GM21619 (cell line): Measurements from ENCODE around the gene HNRNPUL1.
"Not testable (repeated sequence)": the region's sequence is repeated elsewhere in the genome, so short reads cannot be mapped to it uniquely, and the experiment has no call there.

ENCODE experiments used
- ATAC-seq: cut with Tn5 transposase; IDR thresholded peaks from one replicate; pipeline ENCODE4 v1.9.1; 2021; ENCODE audit not compliant: unreplicated experiment

The HNRNPUL1 gene

DNA sequence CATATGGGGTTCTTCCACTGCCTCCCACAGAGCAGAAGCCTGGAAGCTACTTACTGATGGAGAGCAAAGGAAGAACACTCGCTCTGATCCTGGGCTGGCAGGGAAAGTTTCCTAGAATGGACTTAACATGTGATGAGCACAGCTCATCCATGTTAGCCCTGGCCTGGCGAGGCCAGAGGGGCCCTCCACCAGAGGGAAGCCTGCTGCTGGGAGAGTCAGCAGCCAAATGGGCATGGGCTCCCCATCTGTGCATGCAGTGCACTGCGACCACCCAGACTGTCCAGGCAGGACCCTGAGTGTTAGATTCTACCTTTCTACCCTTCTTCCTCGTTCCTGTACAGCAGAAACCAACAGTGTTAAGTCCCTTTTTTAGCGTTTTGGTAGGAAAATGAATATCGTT, 8.9 kb downstream of the HNRNPUL1 start:
- no peak for ATAC-seq

DNA sequence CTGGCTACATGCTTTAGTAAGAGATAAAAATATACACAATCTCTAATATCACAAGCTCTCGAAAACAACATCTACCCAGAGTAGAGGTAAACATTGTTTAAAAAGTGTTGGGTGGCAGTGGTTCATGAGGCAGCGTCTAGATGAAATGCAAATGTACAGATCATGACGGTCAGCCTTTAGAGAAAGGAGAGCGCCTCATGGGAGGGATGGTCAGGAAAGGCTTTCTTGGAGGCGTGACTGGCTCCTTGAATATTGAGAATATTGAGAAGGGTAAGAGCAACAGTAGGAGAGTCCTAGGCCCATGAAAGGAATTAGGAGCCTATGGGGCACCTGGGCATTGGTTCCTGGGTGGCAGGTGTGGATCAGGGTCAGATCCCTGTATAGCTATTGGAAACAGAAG, 10.6 kb downstream of the HNRNPUL1 start:
- ATAC-seq: no peak

GRCh38 chr19:41276231-41276630, 12.1 kb downstream of the HNRNPUL1 start:
- no peak for ATAC-seq

GRCh38 chr19:41278478-41278877, 14.3 kb downstream of the HNRNPUL1 start:
- no peak for ATAC-seq

DNA sequence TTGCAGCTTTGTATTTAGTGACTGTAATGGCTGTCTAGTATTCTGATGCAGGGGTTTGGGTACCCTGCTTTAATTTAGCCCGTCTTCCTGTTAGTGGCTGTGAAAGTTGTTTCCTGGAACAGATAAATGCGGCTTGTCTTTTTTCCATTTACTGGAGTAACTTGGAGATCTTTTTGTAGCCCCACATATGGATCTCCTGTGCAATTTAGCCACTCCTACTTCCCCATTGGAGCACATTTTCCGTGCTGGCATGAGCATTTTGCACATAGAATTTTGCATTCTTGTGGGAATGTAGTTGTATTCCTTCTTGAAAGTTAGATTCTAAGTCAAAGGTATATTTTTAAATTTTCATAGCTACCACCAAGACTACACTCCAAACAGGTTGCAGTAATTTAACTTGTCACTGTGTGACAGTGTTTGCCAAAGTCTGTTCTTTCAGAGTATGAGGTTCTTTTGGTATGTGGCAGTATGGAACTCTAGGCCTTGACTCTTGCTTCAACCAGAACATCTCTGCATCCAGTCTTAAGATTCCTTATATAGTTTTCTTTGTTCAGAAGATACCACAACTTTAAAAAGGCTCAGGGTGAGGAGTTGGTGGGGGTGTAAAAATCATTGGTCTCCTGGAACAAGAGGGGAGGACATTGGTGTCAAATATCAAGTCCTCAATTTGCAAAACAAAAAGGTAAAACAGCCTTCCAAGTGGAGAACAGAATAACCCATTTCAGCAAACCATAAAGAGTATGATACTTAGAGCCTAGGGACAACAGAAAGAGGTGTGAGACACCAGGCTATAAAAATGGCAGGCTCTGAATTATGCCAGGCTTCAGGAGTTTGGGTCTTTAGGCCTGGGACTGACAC, 24.7 kb downstream of the HNRNPUL1 start:
- no peak for ATAC-seq

GRCh38 chr19:41289814-41290213, 25.6 kb downstream of the HNRNPUL1 start:
- not testable (repeated sequence) for ATAC-seq

DNA sequence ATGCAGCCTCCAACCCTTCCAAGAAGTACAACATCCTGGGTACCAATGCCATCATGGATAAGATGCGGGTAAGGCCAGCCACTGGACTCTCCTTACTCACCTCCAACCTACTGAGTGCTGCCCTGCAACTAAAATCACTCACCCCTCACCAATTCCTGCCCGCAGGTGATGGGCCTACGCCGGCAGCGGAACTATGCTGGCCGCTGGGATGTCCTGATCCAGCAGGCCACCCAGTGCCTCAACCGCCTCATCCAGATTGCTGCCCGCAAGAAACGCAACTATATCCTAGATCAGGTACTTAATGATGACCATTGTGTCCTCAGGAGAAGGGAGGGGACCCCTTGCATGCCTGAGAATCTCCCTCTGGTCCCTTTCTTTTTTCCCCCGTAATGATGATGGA, 30.2 kb downstream of the HNRNPUL1 start:
- no peak for ATAC-seq

GRCh38 chr19:41295499-41295898, 31.3 kb downstream of the HNRNPUL1 start:
- no peak for ATAC-seq

DNA sequence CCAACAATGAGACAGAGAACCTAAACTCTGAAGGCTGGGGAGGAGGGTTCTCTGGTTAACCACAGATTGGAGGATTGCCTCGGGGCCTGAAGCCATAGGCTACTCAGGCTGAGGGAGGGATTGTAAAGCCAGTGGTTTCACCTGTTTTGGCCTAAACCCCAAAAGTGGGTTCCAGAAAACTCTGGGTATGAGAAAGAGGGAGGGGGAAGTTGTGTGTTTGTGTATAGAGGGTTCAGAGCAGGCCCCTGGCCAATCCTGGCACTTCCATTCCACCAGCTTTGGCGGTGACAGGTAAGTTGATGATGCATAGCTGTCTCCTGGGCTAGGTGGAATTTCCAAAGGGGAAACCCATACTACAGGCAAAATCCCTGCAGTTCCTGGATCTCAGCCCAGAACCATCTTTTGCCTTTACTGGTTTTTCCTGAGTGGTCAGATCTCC, 32.3 kb downstream of the HNRNPUL1 start:
- no peak for ATAC-seq

DNA sequence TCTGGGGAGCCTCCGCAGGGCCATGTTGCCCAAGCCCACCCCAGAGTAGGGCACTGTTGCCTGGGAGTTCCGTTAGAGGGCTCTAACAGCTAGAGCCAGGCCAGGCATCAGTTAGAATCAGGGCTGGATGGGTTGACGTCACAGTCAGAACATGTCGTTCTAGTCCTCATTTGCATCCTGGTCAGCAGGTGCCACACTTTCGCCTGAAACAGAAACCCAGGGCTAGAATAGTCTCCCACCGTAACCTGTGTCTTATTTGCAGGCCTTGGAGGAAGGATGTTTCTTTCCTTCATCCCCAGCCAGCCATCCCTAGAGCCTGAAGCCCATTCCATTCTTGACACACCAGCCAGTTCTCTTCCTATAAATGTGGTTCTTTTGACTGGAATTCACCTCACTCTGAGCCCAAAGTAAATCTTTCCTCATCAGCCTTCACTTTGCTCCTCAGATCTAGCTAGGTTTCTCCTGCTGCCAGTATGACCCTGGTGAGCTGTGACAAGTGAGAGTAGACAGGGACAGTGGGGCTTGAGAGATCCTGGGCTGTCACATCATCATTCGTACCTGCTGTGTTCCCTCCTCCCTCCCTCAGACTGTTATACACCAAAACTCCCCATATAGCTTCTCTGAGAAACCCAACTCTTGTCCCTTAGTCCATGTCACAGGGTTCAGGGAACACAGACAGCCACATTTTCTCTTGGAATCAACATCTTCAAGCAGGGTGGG, 33.6 kb downstream of the HNRNPUL1 start:
- ATAC-seq: peak; percentile 74

DNA sequence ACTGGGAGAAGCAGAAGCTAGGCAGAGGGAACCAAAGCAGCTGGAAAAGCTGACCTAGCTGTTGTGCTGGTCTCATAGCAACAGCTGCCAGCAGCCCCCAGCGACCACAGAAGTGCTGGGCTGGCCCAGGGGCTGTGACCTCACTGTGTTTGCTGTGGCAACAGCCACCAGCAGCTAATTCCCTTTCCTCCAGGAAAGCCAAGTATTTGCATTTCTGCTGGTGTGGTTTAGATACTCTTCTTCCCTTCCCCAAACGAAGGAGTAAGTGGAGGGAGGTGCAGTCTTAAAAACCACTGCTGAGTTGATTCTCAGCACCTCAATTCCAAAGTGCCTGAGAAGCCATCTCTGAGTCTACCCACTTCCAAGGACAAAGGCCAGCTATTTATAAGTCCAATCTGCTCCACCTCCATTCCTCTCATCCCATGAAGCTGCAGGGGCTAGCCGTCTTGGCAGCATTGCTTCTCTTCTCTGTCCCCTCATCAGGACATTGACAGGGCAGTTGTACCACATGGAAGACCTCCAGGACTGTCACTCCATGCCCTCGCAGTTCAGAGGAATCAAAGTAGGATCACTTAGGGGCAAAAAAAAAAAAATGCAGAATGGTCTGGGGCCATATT, 34.3 kb downstream of the HNRNPUL1 start:
- ATAC-seq: no peak

GRCh38 chr19:41299046-41299754, 35.0 kb downstream of the HNRNPUL1 start:
- ATAC-seq: no peak

GRCh38 chr19:41299755-41300089, 35.5 kb downstream of the HNRNPUL1 start:
- ATAC-seq: no peak

- no peak for ATAC-seq
These were observed 36.4 kb downstream of the HNRNPUL1 start for GRCh38 chr19:41300555-41300954.

DNA sequence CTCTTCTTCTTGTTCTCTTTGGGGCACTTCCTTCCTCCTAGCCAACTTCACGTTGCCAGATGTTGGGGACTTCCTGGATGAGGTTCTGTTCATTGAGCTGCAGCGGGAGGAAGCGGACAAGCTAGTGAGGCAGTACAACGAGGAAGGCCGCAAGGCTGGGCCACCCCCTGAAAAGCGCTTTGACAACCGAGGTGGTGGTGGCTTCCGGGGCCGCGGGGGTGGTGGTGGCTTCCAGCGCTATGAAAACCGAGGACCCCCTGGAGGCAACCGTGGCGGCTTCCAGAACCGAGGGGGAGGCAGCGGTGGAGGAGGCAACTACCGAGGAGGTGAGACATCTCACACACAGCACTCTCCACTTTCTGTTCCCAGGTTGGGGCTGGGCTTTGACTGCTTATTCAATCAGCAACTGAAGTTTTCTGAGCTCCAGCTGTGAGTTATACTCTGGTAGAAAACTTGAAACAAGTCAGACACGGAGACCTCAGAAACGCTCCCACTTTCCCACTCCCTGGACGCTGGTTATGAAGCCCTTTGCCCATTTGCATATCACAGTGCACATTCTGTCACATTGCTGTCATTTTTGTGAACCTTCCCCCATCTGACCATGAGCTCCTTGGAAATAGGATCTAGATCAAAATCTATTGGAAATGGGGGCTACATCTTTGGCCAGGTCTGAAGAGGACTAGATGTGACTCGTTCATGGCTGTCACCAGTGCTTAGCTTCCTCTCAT, 38.6 kb downstream of the HNRNPUL1 start:
- ATAC-seq: no peak

DNA sequence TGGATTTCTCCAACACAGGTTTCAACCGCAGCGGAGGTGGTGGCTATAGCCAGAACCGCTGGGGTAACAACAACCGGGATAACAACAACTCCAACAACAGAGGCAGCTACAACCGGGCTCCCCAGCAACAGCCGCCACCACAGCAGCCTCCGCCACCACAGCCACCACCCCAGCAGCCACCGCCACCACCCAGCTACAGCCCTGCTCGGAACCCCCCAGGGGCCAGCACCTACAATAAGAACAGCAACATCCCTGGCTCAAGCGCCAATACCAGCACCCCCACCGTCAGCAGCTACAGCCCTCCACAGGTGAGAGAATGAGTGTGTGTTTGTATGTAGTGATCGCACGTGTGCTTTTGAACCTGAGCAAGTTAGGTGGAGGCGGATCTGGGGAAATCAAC, 39.8 kb downstream of the HNRNPUL1 start:
- no peak for ATAC-seq

DNA sequence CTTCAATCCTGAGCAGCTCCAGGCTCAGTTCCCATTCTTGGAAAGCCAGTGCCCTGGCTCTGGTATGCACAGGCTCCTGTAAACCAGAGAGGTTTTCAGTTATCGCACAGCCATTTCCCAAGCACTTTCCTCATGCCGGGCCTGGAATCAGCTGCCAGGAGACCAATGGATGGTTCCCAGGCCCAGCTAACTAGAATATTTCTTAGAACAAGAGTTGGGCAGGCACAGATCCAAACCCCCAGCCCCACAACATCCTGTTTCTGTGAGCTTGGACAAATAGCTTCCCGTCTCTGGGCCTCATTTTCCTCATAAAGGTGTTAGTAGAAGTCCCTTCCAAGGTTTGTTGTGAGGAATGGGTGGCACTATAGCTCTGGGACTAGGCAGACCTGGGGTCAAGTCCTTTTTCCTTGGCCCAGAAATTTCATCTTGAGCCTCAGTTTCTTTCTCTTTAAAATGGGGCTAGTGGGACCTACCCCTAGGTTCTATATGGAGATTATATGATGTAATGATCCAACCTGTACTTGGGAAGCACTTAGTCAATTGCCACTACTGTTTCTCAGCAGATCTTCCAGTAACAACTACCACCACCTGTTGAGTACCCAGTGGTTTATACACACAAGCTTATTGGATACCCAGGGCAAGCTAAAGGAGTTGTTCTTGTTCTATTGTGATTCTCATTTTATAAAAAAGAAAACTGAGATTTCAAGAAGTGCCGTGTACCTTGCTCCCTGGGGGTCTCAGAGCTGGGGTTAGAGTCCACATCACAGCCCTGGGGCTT, 40.7 kb downstream of the HNRNPUL1 start:
- ATAC-seq: no peak

DNA sequence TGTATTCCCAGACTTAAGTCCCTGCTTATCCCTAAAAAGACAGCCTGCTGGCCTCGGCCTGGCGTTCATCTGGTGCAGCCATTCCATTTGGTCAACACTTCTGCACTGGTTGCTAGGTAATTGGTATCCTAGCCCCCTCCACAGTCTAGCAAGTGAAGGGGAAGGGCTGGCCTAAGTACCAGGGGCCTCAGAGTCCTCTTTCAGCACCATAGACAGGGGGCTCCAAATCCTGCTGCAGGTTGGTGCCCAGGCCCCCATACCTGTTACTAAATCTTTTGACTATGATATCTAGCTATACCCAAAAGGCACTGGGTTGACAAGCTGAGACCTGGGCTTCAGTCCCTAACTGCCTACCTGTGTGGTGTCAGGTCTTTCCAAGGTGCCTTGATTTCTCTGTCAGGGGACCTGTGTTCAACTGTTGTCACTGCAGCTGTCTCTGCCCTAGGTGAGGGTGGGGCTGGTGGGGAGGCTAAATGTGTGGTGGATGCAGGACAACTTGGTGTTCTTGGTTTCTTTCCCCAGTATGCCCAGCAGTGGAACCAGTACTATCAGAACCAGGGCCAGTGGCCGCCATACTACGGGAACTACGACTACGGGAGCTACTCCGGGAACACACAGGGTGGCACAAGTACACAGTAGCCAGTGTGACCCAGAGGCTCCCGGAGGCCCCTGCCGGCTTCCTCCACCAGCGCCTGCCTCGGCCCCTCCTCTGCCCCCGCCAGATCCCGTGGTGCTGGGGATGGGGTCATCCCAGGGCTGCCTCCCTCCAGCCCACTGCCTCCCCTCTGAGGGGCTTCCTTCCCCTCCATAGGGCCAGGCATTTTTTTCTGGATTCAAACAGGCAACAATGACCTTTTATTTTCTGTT, 42.0 kb downstream of the HNRNPUL1 start:
- ATAC-seq: no peak
